GM13976 (cell line): ENCODE data around the gene LYRM4.

Experiments
- DNase-seq: peaks from one replicate; pipeline ENCODE4 v3.0.0; 2012; ENCODE audit warnings: low spot score
- in situ Hi-C: fragments of 300-500 bp; cut with MboI; formaldehyde crosslinking; loops from one replicate; pipeline ENCODE4 v1.12.0; 2022; ENCODE audit warnings: low sequenced_read_pairs, mixed read lengths, inconsistent platforms; ENCODE audit not compliant: unreplicated experiment
- TF ChIP-seq, protein P1 (sequence below): IDR thresholded peaks from 2 replicates; pipeline ENCODE4 v1.5.1; 2012; ENCODE audit warnings: borderline replicate concordance, mild to moderate bottlenecking; ENCODE audit not compliant: insufficient read depth; ENCODE audit errors: extremely low read depth, missing control alignments, control extremely low read depth

The LYRM4 gene

GRCh38 chr6:5261545-5262109 is 877 bp upstream of the LYRM4 start:
- TF ChIP-seq, protein P1, sequence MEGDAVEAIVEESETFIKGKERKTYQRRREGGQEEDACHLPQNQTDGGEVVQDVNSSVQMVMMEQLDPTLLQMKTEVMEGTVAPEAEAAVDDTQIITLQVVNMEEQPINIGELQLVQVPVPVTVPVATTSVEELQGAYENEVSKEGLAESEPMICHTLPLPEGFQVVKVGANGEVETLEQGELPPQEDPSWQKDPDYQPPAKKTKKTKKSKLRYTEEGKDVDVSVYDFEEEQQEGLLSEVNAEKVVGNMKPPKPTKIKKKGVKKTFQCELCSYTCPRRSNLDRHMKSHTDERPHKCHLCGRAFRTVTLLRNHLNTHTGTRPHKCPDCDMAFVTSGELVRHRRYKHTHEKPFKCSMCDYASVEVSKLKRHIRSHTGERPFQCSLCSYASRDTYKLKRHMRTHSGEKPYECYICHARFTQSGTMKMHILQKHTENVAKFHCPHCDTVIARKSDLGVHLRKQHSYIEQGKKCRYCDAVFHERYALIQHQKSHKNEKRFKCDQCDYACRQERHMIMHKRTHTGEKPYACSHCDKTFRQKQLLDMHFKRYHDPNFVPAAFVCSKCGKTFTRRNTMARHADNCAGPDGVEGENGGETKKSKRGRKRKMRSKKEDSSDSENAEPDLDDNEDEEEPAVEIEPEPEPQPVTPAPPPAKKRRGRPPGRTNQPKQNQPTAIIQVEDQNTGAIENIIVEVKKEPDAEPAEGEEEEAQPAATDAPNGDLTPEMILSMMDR, result no peak
- DNase-seq, result no peak
- in situ Hi-C loops, result no loop called here

- peak; percentile 82 for DNase-seq
- TF ChIP-seq, protein P1, result no peak
- in situ Hi-C loops, result no loop called here
Observed at GRCh38 chr6:5260111-5260620, 584 bp downstream of the LYRM4 start.

- in situ Hi-C loops, result no loop called here
- DNase-seq, result no peak
- TF ChIP-seq, protein P1, result no peak
Observed at GRCh38 chr6:5259428-5259827, 1.3 kb downstream of the LYRM4 start.

DNA sequence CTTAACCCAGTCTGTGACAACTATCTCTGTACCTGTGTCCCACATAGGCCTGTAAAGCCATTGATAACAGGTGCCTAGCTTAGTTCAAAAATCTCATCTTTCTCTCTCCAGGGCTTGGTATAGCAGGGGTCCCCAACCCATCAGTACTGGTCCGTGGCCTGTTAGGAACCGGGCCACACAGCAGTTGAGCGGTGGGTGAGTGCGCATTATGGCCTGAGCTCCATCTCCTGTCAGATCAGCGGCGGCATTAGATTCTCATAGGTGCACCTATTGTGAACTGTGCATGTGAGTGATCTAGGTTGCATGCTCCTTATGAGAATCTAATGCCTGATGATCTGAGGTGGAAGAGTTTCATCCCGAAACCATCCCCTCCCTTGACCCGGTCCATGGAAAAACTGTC is 3.4 kb downstream of the LYRM4 start:
- TF ChIP-seq, protein P1, result no peak
- in situ Hi-C loops, result no loop called here
- DNase-seq, result no peak

DNA sequence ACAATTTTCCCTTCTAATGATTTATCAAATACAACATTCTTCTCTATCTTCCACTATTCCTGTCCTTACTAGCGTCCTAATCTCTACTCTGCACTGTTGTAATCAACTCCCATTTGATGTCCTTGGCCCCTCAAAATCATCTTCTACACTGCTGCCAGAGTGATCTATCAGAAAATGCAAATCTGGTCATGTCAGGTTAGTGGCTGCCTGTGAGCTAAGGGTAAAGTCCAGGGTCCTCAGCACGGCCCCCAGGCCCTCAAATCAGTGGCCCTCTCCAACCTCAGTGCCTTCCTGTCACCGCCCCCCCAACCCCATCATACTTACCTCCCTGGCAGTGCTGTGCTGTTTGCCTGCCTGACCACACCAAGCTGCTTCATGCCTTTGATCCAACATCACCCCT is 3.8 kb downstream of the LYRM4 start:
- TF ChIP-seq, protein P1, result no peak
- in situ Hi-C loops, result no loop called here
- DNase-seq, result no peak

GRCh38 chr6:5250911-5251310 is 9.8 kb downstream of the LYRM4 start:
- in situ Hi-C loops, result no loop called here
- TF ChIP-seq, protein P1, result no peak
- DNase-seq, result no peak

DNA sequence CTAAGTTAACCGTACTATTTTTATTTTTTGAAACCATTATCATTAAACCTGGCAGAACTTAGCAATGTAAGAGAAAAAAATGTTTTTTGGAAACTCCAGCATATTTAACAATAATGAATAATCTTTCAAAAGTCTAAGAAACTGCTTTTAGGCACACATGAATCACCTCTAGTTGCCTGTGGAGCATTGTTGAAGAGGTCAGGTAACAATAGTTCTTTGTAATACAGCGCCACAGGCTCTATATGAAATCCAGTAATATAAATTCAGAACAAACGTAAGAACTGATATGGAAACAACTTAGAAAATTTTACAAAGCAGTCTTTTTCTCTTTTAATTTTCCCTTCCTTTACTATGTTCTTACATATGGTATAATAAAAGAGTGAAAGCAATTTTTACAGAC is 10.3 kb downstream of the LYRM4 start:
- TF ChIP-seq, protein P1, result no peak

More for the DNA sequence above, 10.3 kb downstream of the LYRM4 start:
- DNase-seq, result no peak
- in situ Hi-C loops, result no loop called here
